ENCODE measurements around the gene ZNF853.
"Not testable (repeated sequence)": the region's sequence is repeated elsewhere in the genome, so short reads cannot be mapped to it uniquely, and the experiment has no call there.

Gene ZNF853

GRCh38 chr7:6648066-6648814, 32.8 kb downstream of the ZNF853 start:
- in situ Hi-C loops (cut with MboI; ENCODE audit: low pct_unique_long_range_greater_than_20kb, low sequenced_read_pairs) = no loop called here
- no peak for DNase-seq

GRCh38 chr7:6648815-6649104, 33.4 kb downstream of the ZNF853 start:
- no peak for DNase-seq
- in situ Hi-C loops (cut with MboI; ENCODE audit: low pct_unique_long_range_greater_than_20kb, low sequenced_read_pairs) = no loop called here

- no peak for DNase-seq
- in situ Hi-C loops (cut with MboI; ENCODE audit: low pct_unique_long_range_greater_than_20kb, low sequenced_read_pairs) = no loop called here
These were observed 34.0 kb downstream of the ZNF853 start for GRCh38 chr7:6649241-6649961.

- DNase-seq = no peak
- in situ Hi-C loops (cut with MboI; ENCODE audit: low pct_unique_long_range_greater_than_20kb, low sequenced_read_pairs) = no loop called here
These were observed 34.7 kb downstream of the ZNF853 start for GRCh38 chr7:6650086-6650485.

GRCh38 chr7:6650521-6651011, 35.2 kb downstream of the ZNF853 start:
- in situ Hi-C loops (cut with MboI; ENCODE audit: low pct_unique_long_range_greater_than_20kb, low sequenced_read_pairs) = no loop called here
- DNase-seq = no peak

- in situ Hi-C loops (cut with MboI; ENCODE audit: low pct_unique_long_range_greater_than_20kb, low sequenced_read_pairs) = no loop called here
- no peak for DNase-seq
These were observed 36.5 kb downstream of the ZNF853 start for GRCh38 chr7:6651851-6652445.

GRCh38 chr7:6652446-6653011, 37.1 kb downstream of the ZNF853 start:
- in situ Hi-C loops (cut with MboI; ENCODE audit: low pct_unique_long_range_greater_than_20kb, low sequenced_read_pairs) = no loop called here
- no peak for DNase-seq

- in situ Hi-C loops (cut with MboI; ENCODE audit: low pct_unique_long_range_greater_than_20kb, low sequenced_read_pairs) = no loop called here
- DNase-seq = no peak
These were observed 37.9 kb downstream of the ZNF853 start for GRCh38 chr7:6653071-6654003.

- DNase-seq = no peak
- in situ Hi-C loops (cut with MboI; ENCODE audit: low pct_unique_long_range_greater_than_20kb, low sequenced_read_pairs) = no loop called here
These were observed 38.9 kb downstream of the ZNF853 start for GRCh38 chr7:6654113-6654841.

- no peak for DNase-seq
- in situ Hi-C loops (cut with MboI; ENCODE audit: low pct_unique_long_range_greater_than_20kb, low sequenced_read_pairs) = no loop called here
These were observed 39.6 kb downstream of the ZNF853 start for GRCh38 chr7:6654842-6655610.

- in situ Hi-C loops (cut with MboI; ENCODE audit: low pct_unique_long_range_greater_than_20kb, low sequenced_read_pairs) = no loop called here
- no peak for DNase-seq
These were observed 40.4 kb downstream of the ZNF853 start for GRCh38 chr7:6655636-6656385.

GRCh38 chr7:6656413-6656812, 41.0 kb downstream of the ZNF853 start:
- in situ Hi-C loops (cut with MboI; ENCODE audit: low pct_unique_long_range_greater_than_20kb, low sequenced_read_pairs) = no loop called here

GRCh38 chr7:6658618-6659345, 43.4 kb downstream of the ZNF853 start:
- in situ Hi-C loops (cut with MboI; ENCODE audit: low pct_unique_long_range_greater_than_20kb, low sequenced_read_pairs) = no loop called here
- no peak for DNase-seq

More at GRCh38 chr7:6656413-6656812, 41.0 kb downstream of the ZNF853 start:
- DNase-seq = no peak

GRCh38 chr7:6670851-6671250, 55.4 kb downstream of the ZNF853 start:
- in situ Hi-C loops (cut with MboI; ENCODE audit: low pct_unique_long_range_greater_than_20kb, low sequenced_read_pairs); DNase-seq: not testable (repeated sequence)

Measured in KBM-7 (cell line).